ENCODE results near the gene DNAH9. TPM values are rescaled to one million over a fixed set of nuclear protein-coding genes. Genes with fewer than 3 reads are reported as not detected.
A peak's percentile ranks its signal among the peaks of the same experiment; 100 is the strongest.

The DNAH9 gene
- total RNA-seq, 1 donor from 2014 or later, result 0.41 TPM

DNA sequence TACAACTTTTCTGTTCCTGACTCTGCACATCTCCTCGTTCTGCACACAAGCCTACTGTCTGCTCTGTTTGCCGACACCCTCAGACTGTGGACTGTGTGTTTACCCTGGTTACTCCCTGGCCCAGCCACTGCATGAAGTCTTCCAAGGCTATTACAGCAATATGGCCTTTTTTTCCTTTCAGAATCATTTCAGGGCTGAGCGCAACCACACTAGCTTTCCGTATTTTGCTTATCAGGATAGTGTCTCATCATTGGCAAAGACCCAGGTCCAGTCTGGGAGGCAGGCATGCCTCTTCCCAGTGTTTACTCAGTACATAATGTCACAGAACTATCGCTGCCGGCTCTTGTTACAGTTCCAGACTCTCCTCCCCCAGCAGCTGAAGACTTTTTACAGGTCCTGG, 10.1 kb downstream of the DNAH9 start:
- H3K4me1 ChIP-seq, result no peaks in the 10 kb centered on the region
- H3K9me3 ChIP-seq, result no peaks in the 10 kb centered on the region
- peak overlapping the region; percentile 63 for H3K27ac ChIP-seq
- TF ChIP-seq, protein P1, sequence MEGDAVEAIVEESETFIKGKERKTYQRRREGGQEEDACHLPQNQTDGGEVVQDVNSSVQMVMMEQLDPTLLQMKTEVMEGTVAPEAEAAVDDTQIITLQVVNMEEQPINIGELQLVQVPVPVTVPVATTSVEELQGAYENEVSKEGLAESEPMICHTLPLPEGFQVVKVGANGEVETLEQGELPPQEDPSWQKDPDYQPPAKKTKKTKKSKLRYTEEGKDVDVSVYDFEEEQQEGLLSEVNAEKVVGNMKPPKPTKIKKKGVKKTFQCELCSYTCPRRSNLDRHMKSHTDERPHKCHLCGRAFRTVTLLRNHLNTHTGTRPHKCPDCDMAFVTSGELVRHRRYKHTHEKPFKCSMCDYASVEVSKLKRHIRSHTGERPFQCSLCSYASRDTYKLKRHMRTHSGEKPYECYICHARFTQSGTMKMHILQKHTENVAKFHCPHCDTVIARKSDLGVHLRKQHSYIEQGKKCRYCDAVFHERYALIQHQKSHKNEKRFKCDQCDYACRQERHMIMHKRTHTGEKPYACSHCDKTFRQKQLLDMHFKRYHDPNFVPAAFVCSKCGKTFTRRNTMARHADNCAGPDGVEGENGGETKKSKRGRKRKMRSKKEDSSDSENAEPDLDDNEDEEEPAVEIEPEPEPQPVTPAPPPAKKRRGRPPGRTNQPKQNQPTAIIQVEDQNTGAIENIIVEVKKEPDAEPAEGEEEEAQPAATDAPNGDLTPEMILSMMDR (IDR thresholded peaks at IDR 0.05), result no peak
- H3K4me3 ChIP-seq, result no peak overlapping the region
- intact Hi-C loops (cut with DNase I), result no loop called here
- DNase-seq (no peak), ATAC-seq (peak; percentile 69)
- H3K36me3 ChIP-seq, result no peaks in the 10 kb centered on the region
- no peaks in the 10 kb centered on the region for H3K27me3 ChIP-seq

DNA sequence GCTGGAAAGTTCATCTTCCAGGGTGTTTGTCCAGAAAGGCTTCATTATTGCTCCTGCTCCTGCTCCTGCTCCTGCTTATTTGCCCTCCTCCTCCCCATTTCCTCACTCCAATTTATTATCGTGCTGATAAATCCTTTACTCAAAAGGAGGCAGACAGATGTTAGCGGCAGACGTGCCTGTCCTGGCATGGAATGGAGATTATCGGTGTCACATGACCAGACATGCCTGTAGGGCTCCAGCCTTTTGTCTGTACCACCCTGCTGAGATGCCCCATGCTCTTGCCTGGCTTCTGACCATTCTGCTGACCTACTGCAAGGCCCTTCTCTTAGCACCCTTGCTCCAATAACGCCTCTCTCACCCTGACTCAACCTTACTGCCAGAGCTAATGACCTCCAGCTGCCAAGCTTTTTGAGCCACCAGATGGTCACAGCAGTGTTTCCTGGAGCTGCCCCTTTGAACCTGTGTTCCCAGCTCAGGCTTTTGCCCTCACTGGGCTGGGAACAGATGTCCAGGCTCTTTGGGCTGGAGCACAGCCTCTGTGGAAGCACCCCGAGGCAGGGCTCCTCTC, 12.8 kb downstream of the DNAH9 start:
- H3K36me3 ChIP-seq, result no peaks in the 10 kb centered on the region
- no peaks in the 10 kb centered on the region for H3K4me1 ChIP-seq
- H3K4me3 ChIP-seq, result no peak overlapping the region
- no peaks in the 10 kb centered on the region for H3K9me3 ChIP-seq
- TF ChIP-seq, protein P1 (IDR thresholded peaks at IDR 0.05), result no peak
- DNase-seq, result no peak
- H3K27ac ChIP-seq, result no peak overlapping the region
- ATAC-seq, result no peak
- intact Hi-C loops (cut with DNase I), result no loop called here
- H3K27me3 ChIP-seq, result no peaks in the 10 kb centered on the region

DNA sequence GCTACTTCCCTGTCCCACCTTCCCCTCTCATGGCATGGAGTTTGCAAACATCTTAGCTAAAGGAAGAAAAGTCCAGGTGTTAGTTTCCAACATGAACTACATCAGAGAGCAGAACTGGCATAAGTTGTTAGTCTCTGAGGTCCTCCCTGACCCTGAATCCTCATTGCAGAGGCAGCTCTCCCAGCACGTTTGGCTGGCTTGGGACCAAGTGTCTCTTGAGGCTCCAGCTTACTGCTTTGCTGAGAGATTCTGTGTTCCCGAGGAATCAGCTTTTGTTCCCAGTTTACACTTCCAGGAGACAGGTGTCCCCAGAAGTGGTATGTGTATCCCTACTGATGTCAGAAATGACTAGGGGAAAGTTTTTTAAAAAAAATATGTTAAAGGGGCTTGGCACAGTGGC, 14.7 kb downstream of the DNAH9 start:
- Histone ChIP-seq H3K36me3 (no peaks in the 10 kb centered on the region), H3K9me3 (no peaks in the 10 kb centered on the region), H3K27ac (no peak overlapping the region), H3K27me3 (no peaks in the 10 kb centered on the region), H3K4me3 (no peak overlapping the region), H3K4me1 (no peaks in the 10 kb centered on the region)
- TF ChIP-seq, protein P1 (IDR thresholded peaks at IDR 0.05), result no peak
- intact Hi-C loops (cut with DNase I), result no loop called here
- no peak for DNase-seq
- ATAC-seq, result no peak

DNA sequence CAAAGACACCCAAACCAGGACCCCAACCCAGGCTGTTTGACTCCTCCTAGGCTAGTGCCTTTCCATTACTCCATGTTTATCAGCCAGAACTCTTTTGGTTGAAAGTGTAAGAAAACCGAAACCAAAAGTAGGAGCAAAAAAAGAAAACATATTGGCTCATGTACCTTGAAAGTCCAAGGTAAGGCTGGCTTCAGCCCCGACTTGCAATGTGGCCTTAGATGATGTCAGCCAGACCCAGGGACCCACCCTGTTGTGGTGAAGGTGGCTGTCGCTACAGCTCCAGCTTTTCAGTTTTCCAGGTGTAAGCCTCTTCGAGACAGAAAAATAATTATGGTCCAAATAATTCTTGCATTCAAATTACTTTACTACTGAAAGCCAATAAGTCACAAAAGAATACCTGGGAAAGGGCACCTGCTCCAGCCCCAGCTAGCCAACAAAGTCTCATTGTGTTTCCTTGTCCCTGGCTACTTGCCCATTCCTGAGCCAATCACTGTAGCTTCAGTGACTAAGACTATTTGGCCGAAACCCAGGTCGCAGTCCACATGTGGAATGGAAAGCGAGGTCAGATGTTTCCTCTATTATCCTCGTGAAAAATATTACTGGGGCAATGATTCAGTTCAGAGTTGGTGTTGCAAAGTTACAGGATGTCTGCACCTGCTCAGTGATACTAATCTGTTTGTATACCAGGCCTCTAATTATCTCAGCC, 20.7 kb downstream of the DNAH9 start:
- Histone ChIP-seq H3K4me3 (no peak overlapping the region), H3K27ac (no peak overlapping the region), H3K27me3 (no peaks in the 10 kb centered on the region), H3K36me3 (no peaks in the 10 kb centered on the region), H3K9me3 (no peaks in the 10 kb centered on the region), H3K4me1 (no peaks in the 10 kb centered on the region)
- DNase-seq (no peak), ATAC-seq (no peak)
- TF ChIP-seq, protein P1 (IDR thresholded peaks at IDR 0.05), result no peak
- intact Hi-C loops (cut with DNase I), result no loop called here

DNA sequence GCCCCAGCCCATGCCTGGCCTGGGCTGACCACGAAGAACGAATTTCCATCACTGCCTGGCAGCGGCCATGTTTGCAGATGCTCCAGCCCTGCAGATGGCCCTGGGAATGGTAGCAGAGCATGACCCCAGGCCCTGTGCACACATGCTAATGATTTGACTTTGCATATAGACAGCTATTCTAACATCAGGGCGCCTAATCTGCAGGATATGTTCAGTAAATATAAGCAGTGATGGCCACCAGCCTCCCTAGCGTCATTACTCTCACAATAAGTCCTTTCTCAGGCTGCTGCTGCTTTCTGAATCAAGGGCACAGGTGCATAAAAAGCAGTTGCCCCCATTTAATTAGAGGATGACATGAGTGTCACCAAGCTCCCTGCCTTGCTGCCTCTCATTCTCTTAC, 24.2 kb downstream of the DNAH9 start:
- Histone ChIP-seq H3K9me3 (no peaks in the 10 kb centered on the region), H3K4me1 (no peaks in the 10 kb centered on the region), H3K27me3 (no peaks in the 10 kb centered on the region), H3K36me3 (no peaks in the 10 kb centered on the region), H3K27ac (no peak overlapping the region), H3K4me3 (no peak overlapping the region)
- TF ChIP-seq, protein P1 (IDR thresholded peaks at IDR 0.05), result no peak
- DNase-seq (no peak), ATAC-seq (no peak)
- intact Hi-C loops (cut with DNase I), result no loop called here
